GM19043 (cell line): ENCODE measurements around the gene APOB.

Experiments
- ATAC-seq: cut with Tn5 transposase; IDR thresholded peaks from one replicate; pipeline ENCODE4 v1.9.1; 2021; ENCODE audit warnings: low read depth; ENCODE audit not compliant: unreplicated experiment

Gene APOB

DNA sequence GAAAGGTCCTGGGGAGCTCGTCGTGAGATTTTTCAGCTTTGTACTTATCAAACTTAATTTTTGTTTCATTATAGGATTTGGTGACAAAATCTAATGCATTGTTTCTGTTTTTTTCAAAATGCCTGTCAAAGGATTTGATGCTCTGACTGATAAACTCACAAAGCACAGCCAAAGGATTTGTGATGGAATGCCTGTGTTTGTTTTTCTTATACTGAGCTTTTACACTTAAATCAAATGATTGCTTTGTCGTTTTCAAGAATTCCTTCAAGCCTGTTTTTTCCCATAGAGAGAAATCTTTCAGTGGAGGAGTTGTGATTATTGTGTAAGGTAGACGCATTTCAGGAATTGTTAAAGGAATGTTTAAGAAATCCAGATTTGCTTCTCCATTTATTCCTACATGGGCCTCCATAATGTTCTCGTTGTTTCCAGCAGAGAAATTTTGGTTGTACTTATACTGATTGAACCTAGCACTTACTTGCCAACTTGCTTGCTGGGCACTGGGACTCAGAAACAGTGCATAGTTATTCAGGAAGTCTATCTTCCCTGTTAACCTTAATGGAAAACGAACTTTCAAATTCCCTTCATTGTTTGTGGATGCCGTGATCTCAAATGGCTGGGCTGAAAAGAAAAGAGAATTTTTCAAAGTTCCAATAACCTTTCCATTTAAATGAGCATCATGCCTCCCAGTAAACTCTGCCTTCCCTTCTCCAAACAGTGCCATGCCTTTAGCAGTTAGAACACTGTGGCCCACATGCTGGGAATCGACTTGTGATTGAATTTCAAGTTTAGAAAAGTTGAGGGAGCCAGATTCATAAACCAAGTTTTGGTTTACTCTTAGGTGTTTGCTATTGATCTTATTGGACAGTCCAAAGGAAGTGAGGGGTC is 36.5 kb downstream of the APOB start:
- ATAC-seq = no peak

DNA sequence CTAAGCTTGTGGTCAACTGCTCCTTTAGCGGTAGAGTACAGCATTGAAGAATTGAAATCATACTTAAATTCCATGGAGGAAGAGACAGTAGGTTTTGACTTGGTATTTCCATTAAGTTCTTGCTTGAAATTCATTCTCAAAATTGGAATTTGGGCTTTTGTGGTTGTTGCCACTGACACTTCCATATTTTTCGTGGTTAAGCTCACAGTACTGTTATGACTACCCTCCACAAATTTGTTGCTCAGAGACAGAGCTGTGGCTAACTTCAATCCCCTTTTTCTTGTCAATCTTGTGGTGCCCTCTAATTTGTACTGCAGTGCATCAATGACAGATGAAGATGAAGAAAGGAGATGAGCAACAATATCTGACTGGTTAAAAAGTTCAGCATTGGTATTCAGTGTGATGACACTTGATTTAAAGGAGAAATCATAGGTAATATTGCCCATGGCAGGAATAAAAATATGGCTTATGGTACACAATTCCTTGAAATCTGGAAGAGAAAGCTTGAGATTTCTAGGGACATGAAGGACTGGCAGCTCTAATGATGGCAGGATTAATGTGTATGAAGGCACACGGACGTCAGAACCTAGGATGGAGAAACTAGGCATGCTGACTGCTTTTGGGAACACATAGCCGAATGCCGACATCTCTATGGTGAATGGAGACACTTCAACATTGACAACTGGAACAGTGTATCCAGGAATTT is 37.3 kb downstream of the APOB start:
- ATAC-seq = no peak

DNA sequence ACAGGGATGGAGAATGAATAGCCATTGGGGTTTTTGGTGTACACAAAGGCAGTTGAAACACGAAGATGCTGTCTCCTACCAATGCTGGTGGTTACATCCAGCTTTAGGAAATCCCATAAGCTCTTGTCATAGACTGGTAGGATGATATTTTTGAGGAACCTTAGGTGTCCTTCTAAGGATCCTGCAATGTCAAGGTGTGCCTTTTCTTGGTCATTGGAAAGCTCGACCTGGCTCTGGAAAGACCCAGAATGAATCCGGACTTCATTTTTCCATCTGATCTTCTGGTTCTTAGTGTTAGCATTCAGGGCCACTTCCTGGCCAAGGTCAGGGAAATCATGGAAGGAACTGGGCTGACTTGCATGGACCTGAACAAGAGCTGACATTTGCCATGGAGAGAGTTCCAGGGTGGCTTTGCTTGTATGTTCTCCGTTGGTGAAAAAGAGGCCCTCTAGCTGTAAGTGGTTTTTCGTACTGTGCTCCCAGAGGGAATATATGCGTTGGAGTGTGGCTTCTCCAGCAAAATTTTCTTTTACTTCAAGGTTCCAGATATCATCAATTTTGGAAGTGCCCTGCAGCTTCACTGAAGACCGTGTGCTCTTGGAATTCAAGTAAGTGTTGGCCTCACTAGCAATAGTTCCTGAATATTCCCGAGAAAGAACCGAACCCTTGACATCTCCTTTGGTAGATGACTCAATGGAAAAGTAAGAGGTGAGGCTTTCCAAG is 38.0 kb downstream of the APOB start:
- ATAC-seq = no peak

DNA sequence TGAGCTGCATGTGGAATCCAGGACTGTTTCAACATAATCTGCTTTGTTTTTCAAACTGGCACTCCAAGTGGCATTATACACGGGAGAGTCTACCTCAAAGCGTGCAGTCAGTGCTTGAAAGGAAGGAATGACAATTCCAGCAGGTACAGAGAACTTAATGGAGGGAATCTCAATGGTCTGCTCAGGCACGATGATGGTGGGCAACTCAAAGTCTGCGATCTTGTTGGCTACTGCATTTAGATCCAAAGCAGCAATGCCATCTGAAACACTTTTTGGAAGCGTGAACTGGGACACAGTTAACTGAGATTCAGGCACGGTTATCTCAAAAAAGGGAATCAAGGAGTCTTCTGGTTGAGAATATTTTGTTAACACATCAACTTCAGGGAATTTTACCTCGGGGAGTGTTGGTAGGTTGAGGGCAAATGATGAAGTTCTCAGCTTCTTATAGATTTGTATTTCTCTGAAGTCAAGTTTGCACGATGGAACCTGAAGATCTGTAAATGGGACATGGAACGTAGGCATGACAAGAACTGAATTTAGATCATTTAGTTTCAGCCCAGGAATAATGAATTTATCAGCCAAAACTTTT is 38.7 kb downstream of the APOB start:
- ATAC-seq = no peak

DNA sequence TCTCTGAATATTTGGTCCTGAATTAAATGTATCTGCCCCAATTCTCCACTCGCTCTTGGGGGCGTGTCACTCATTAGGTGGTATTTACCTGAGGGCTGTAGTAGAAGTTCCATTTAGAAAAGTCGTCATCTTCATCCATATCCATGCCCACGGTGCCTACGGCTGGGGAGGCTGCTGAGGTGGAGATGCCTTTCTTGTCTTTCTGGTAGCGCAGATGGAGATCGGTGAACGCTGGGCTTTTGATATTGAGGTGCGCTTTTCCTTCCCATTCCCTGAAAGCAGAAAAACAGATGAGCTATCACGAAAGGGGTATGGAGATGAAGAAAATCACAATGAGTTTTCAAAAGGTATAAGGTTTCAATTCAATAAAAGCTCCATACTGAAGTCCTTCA is 39.7 kb downstream of the APOB start:
- ATAC-seq = no peak

DNA sequence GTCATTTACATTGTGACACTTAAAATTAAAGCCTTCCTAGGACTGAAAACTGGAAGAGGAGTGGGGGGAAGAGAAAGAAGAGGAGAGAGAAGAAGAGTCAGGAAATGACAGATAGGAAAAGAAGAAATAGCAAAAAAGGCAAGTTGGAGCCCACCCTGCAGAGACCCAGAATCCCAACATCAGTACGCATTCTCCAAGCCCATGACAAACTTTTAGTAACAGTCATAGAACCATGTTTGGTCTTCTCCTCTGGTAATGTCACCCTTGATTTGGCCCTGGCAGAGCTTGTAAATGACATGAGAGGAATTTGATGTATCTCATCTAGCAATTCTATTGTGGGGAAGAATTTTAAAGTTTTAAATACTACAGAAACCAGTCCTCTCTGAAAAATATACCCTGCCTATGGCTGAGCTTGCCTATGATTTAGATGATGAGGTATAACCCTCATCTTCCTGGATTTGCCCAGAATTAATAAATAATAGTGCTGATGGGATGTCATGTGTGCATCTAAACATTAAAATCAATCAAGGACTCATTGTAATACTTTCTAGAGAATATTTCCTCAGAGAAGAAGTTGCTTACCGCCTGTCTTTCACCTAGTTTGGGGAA is 40.2 kb downstream of the APOB start:
- no peak for ATAC-seq

DNA sequence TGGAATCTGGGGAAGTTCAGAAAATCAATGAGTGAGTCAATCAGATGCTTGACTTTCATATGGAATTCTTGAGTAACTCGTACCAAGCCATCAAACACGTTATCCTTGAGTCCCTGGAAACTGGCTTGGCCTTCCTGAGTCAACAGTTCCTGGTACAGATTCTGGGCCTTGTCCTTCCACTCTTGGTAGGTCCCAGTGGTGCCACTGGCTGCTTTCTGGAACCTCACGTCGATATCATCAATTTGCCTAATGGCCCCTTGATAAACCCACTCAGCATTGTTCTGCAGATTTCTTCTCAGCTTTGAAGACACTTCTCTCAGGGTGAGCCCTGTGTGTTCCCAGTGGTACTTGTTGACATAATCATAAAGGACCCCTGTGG is 41.1 kb downstream of the APOB start:
- ATAC-seq = no peak

GRCh38 chr2:21001988-21002813 is 41.7 kb downstream of the APOB start:
- ATAC-seq = no peak

GRCh38 chr2:21001225-21001946 is 42.5 kb downstream of the APOB start:
- ATAC-seq = no peak

GRCh38 chr2:20999906-21000645 is 43.8 kb downstream of the APOB start:
- ATAC-seq = no peak

GRCh38 chr2:20998972-20999905 is 44.6 kb downstream of the APOB start:
- ATAC-seq = no peak

DNA sequence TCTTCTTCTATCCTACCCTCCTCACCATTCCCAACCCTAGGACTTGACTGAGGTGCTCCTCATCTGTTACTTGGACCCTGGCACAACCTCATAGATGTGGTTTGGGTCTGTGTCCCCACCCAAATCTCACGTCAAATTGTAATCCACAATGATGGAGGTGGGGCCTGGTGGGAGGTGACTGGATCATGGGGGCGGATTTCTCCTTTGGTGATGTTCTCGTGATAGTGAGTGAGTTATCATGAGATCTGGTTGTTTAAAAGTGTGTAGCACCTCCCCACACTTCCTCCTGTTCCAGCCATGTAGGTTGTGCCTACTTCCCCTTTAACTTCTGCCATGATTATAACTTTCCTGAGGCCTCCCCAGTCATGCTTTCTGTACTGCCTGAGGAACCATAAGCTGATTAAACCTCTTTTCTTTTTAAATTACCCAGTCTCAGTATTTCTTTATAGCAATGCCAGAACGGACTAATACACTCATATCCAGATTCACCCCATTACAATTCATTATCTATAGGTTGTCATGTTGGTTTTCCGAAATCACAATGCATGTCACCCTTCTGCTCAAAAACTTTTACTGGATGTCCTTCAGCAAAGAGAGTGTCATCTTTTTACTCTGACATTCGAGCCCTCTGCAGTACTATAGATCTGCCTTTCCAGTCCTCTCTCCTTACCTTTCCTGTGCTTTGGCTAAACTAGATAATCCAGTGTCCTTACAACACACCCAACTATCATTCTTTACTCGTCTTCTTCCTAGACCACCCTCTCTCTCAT is 45.7 kb downstream of the APOB start:
- ATAC-seq = no peak

- ATAC-seq = no peak
These were observed 49.7 kb downstream of the APOB start for GRCh38 chr2:20994130-20994529.

- ATAC-seq = no peak
These were observed 51.6 kb downstream of the APOB start for GRCh38 chr2:20992201-20992711.

- ATAC-seq = no peak
These were observed 53.1 kb downstream of the APOB start for GRCh38 chr2:20990442-20991430.
